Sigmoid colon (tissue), 7 donors: Measurements from ENCODE around the gene WHRN. TPM values are rescaled to one million over a fixed set of nuclear protein-coding genes. Genes with fewer than 3 reads are reported as not detected.

Source experiments
- DNase-seq: peaks from one replicate; pipeline ENCODE4 v3.0.0-alpha.2; 2019
- H3K27ac ChIP-seq, 4 donors: fragments of 200-600 bp; sonication (generic); one replicate each; pipeline ENCODE4 v1.5.1; 2016 to 2019; ENCODE audit warnings: mild to moderate bottlenecking in 1 of 4
- H3K27me3 ChIP-seq, 3 donors: fragments of 200-600 bp; sonication (generic); one replicate each; pipeline ENCODE4 v1.5.1; 2019; ENCODE audit warnings: mild to moderate bottlenecking in 1 of 3
- H3K36me3 ChIP-seq, 4 donors: fragments of 200-600 bp; sonication (generic); one replicate each; pipeline ENCODE4 v1.5.1; 2016 to 2019
- H3K4me1 ChIP-seq, 4 donors: fragments of 200-600 bp; sonication (generic); one replicate each; pipeline ENCODE4 v1.5.1; 2017 to 2019
- H3K4me3 ChIP-seq, 4 donors: fragments of 200-600 bp; sonication (generic); one replicate each; pipeline ENCODE4 v1.5.1; 2017 to 2019; ENCODE audit warnings: mild to moderate bottlenecking in 2 of 4, moderate library complexity in 1 of 4
- H3K9me3 ChIP-seq, 4 donors: fragments of 200-600 bp in 3 of 4; sonication (generic) in 3 of 4; one replicate each; pipeline versions ENCODE4 v1.5.1 to v1.6.1; 2013 to 2019
- CTCF ChIP-seq, 4 experiments: fragments of 450-650 bp in 3 of 4; fragments of 200-600 bp in 1 of 4; IDR thresholded peaks; one replicate each; pipeline ENCODE4 v1.5.1; 2016 to 2019; ENCODE audit warnings: antibody characterized with exemption in 4 of 4, mild to moderate bottlenecking in 3 of 4, moderate library complexity in 2 of 4
- EP300 ChIP-seq, 4 donors: sonication (generic); formaldehyde crosslinking; IDR thresholded peaks; one replicate each; pipeline ENCODE4 v1.6.1; 2017; ENCODE audit warnings: antibody characterized with exemption in 4 of 4
- POLR2A ChIP-seq, 2 donors: fragments of 450-650 bp; IDR thresholded peaks; one replicate each; pipeline ENCODE4 v1.6.1; 2016; ENCODE audit warnings: antibody characterized with exemption in 2 of 2, mild to moderate bottlenecking in 2 of 2, moderate library complexity in 2 of 2
- POLR2AphosphoS5 ChIP-seq, 4 donors: sonication (generic); formaldehyde crosslinking; IDR thresholded peaks; one replicate each; pipeline ENCODE4 v1.6.1; 2017; ENCODE audit warnings: antibody characterized with exemption in 4 of 4
- WGBS, 2 donors: extraction: QIAGEN DNeasy Blood & Tissue Kit; methylation state at CpG; one replicate each; pipeline ENCODE4 v1.1.7; 2013; 5-methylcytosine and 5-hydroxymethylcytosine counted together
- intact Hi-C: fragments of 100-400 bp; cut with DNase I; formaldehyde crosslinking; loops from one replicate; pipeline ENCODE4 v1.15.1; 2023
- polyA plus RNA-seq, 3 donors: library from polyadenylated mRNA; stranded (reverse); fragments of 200-250 nt; gene quantifications; one replicate each; pipeline ENCODE4 v1.2.3, GENCODE V29; 2013
- total RNA-seq, 4 donors: library from RNA; depleted of rRNA; stranded (reverse); fragments of >200 nt; gene quantifications; one replicate each; pipeline ENCODE4 v1.1.0, GENCODE V29; 2016
- donor health status: healthy with polysubstance abuse.
- donor health status: Bipolar disorder and iron deficiency.
- donor health status: healthy.

The WHRN gene
- total and polyA plus RNA-seq, 7 donors: 0.60 to 7.8 (median 5.4) TPM

DNA sequence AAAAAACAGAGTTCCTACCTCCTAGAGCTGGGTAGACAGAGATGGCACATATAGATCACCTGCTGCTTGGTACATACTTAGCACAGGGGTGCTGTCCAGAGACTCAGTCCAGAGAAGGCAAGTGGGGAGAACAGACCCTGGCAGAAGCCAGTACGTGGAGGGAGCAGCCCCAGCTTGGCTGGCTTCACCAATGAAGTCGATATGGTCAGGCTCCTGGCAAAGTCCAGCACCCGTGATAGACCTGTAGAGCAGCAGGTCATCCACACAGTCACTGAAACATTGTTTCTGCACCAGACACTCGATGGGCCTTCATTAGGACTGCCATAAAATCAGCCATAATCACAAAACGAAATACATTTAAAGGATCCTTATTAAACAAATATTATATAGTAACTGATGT is 45.8 kb downstream of the WHRN start:
- Histone ChIP-seq H3K36me3 (peaks cover 0 to 4% (median 0%) of the 10 kb centered on the region in 4 donors), H3K27ac (no peak overlapping the region), H3K4me3 (no peak overlapping the region), H3K4me1 (no peaks in the 10 kb centered on the region), H3K27me3 (no peaks in the 10 kb centered on the region), H3K9me3 (no peaks in the 10 kb centered on the region)
- WGBS, 2 donors: 55 to 69% methylated on average over 5 of the region's 5 CpGs
- TF ChIP-seq CTCF (IDR thresholded peaks at IDR 0.05) (no peak), EP300 (IDR thresholded peaks at IDR 0.05) (no peak), POLR2AphosphoS5 (IDR thresholded peaks at IDR 0.05) (no peak), POLR2A (IDR thresholded peaks at IDR 0.05) (no peak)
- intact Hi-C loops: no loop called here
- DNase-seq: no peak

- Histone ChIP-seq H3K27me3 (no peaks in the 10 kb centered on the region), H3K4me3 (no peak overlapping the region), H3K27ac (no peak overlapping the region), H3K9me3 (no peaks in the 10 kb centered on the region), H3K36me3 (no peaks in the 10 kb centered on the region), H3K4me1 (no peaks in the 10 kb centered on the region)
- WGBS, 2 donors: 21 to 74% methylated on average over 1 of the region's 1 CpG
- TF ChIP-seq POLR2A (IDR thresholded peaks at IDR 0.05): no peak
- no peak for TF ChIP-seq POLR2AphosphoS5 (IDR thresholded peaks at IDR 0.05)
- TF ChIP-seq CTCF (IDR thresholded peaks at IDR 0.05): no peak
- no peak for TF ChIP-seq EP300 (IDR thresholded peaks at IDR 0.05)
- intact Hi-C loops: no loop called here
- no peak for DNase-seq
Measured at GRCh38 chr9:114456929-114457328, 48.3 kb downstream of the WHRN start.

- no peak overlapping the region for H3K4me3 ChIP-seq
- 0% methylated on average over 1 of the region's 1 CpG for WGBS, 2 donors
- H3K27ac ChIP-seq: no peak overlapping the region
- intact Hi-C loops: no loop called here
- H3K4me1 ChIP-seq: no peaks in the 10 kb centered on the region
- H3K9me3 ChIP-seq: no peaks in the 10 kb centered on the region
- DNase-seq: no peak
- H3K27me3 ChIP-seq: no peaks in the 10 kb centered on the region
- TF ChIP-seq POLR2AphosphoS5 (IDR thresholded peaks at IDR 0.05) (no peak), EP300 (IDR thresholded peaks at IDR 0.05) (no peak), POLR2A (IDR thresholded peaks at IDR 0.05) (no peak), CTCF (IDR thresholded peaks at IDR 0.05) (no peak)
- H3K36me3 ChIP-seq: no peaks in the 10 kb centered on the region
Measured at GRCh38 chr9:114454652-114455051, 50.6 kb downstream of the WHRN start.

DNA sequence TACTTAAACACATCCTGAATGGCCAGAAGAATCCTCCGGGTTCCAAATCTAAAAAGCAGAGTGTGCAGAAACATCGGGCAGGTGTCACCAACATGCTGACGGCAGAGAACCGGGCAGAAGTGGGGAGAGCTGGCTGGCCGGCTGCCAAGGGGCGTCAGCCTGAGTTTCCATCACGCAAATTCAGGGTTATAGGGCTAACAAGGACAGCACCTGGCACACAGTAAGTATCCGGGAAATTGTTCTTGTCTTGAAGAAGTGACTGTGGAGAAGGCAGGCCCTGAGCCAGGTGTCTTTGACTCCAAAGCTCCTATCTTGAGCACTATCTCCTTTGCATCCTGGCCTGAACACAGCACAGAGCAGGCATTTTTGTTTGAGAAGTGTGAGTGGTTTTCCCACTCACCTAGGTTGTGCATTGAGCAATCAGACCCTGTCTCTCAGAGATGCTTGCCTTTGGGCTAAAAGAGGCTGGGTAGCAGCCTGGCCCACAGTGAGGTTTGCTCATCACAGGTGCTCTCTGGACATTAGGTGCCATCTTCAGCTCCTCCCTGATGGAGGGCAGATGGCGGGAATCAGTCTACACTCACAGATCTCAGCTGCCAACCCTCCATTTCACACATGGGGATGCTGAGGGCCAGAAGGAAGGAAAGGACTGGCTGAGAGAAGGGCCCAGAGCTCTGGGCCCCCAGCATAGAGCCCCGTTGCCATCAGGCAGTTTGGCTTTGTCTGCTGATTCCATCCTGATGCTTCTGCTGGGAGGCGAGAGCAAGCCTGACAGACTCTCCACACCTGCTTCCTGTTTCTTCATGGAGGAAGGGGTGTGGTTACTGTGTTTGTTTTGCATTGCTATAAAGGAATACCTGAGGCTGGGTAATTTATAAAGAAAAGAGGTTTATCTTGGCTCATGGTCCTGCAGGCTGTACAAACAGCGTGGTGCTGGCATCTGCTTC is 52.8 kb downstream of the WHRN start:
- no peak for DNase-seq
- intact Hi-C loops: no loop called here
- H3K9me3 ChIP-seq: no peaks in the 10 kb centered on the region
- H3K27me3 ChIP-seq: no peaks in the 10 kb centered on the region
- H3K4me1 ChIP-seq: no peaks in the 10 kb centered on the region
- 24 to 41% methylated on average over 12 of the region's 12 CpGs for WGBS, 2 donors
- H3K36me3 ChIP-seq: no peaks in the 10 kb centered on the region
- H3K4me3 ChIP-seq: no peak overlapping the region
- H3K27ac ChIP-seq: no peak overlapping the region
- TF ChIP-seq POLR2A (IDR thresholded peaks at IDR 0.05) (no peak), EP300 (IDR thresholded peaks at IDR 0.05) (no peak), POLR2AphosphoS5 (IDR thresholded peaks at IDR 0.05) (no peak), CTCF (IDR thresholded peaks at IDR 0.05) (no peak)
